SU-DHL-6 (cell line): Measurements from ENCODE around the gene PPP2R2C.

ENCODE experiments used
- H2AFZ ChIP-seq: fragments of 200-600 bp; sonication (generic); 2 replicates; pipeline ENCODE4 v1.6.1; 2014; ENCODE audit warnings: low read depth, mild to moderate bottlenecking, moderate library complexity, mixed read lengths, antibody characterized with exemption, low read length; ENCODE audit not compliant: severe bottlenecking
- H3F3A ChIP-seq: fragments of 200-600 bp; shearing (Covaris generic); 2 replicates; pipeline ENCODE4 v1.6.0; 2016; ENCODE audit warnings: antibody characterized with exemption, mild to moderate bottlenecking; ENCODE audit not compliant: insufficient read depth
- H3K27ac ChIP-seq: fragments of 200-600 bp; sonication (generic); 2 replicates; pipeline ENCODE4 v1.5.1; 2016; ENCODE audit warnings: low read depth, mild to moderate bottlenecking, low read length, moderate library complexity, mixed read lengths
- H3K27me3 ChIP-seq: fragments of 200-600 bp; sonication (generic), shearing (Covaris generic); 2 replicates; pipeline ENCODE4 v1.6.0; 2014; ENCODE audit warnings: mild to moderate bottlenecking, low read length
- H3K36me3 ChIP-seq: fragments of 200-600 bp; sonication (generic); 2 replicates; pipeline ENCODE4 v1.6.1; 2014; ENCODE audit warnings: mild to moderate bottlenecking, low read length, mixed read lengths
- H3K4me2 ChIP-seq: fragments of 300-600, 200-600 bp; shearing (Covaris generic), sonication (generic); 2 replicates; pipeline ENCODE4 v1.6.0; 2014; ENCODE audit warnings: low read length, low read depth, mild to moderate bottlenecking; ENCODE audit not compliant: poor library complexity, severe bottlenecking
- H3K4me3 ChIP-seq: fragments of 200-600 bp; sonication (generic); 2 replicates; pipeline ENCODE4 v1.5.1; 2014; ENCODE audit warnings: antibody characterized with exemption, low read length, mild to moderate bottlenecking, mixed read lengths; ENCODE audit not compliant: insufficient read depth, poor library complexity, severe bottlenecking
- H3K79me2 ChIP-seq: fragments of 200-600 bp; sonication (generic); 2 replicates; pipeline ENCODE4 v1.6.1; 2014; ENCODE audit warnings: mild to moderate bottlenecking, low read length, moderate library complexity; ENCODE audit not compliant: insufficient read depth
- H3K9ac ChIP-seq: fragments of 200-600 bp; sonication (generic); 2 replicates; pipeline ENCODE4 v1.7.0; 2014; ENCODE audit warnings: mild to moderate bottlenecking, low read length
- H3K9me2 ChIP-seq: fragments of 200-600 bp; sonication (generic); replicated peaks from 2 replicates; pipeline ENCODE4 v1.6.1; 2014; ENCODE audit warnings: low read length; ENCODE audit not compliant: insufficient read depth
- H3K9me3 ChIP-seq: fragments of 200-600 bp; sonication (generic); 2 replicates; pipeline ENCODE4 v1.6.1; 2014; ENCODE audit warnings: low read length, mixed read lengths; ENCODE audit not compliant: insufficient read depth
- H4K20me1 ChIP-seq: fragments of 200-600 bp; sonication (generic); 2 replicates; pipeline ENCODE4 v1.6.1; 2014; ENCODE audit warnings: low read depth, mild to moderate bottlenecking, antibody characterized with exemption, low read length, moderate library complexity, mixed read lengths
- CTCF ChIP-seq: fragments of 200-600 bp; sonication (generic); IDR thresholded peaks from one replicate; pipeline ENCODE4 v1.5.1; 2017; ENCODE audit warnings: antibody characterized with exemption, mild to moderate bottlenecking, low read length, moderate library complexity; ENCODE audit not compliant: insufficient read depth, poor library complexity, severe bottlenecking
- EZH2phosphoT487 ChIP-seq: fragments of 200-600 bp; sonication (generic), shearing (Covaris generic); conservative IDR thresholded peaks from 2 replicates; pipeline ENCODE4 v1.6.1; 2018; ENCODE audit warnings: mild to moderate bottlenecking, antibody characterized with exemption, low read length, moderate library complexity, mixed read lengths

Gene PPP2R2C

GRCh38 chr4:6440506-6441201 lies 31.8 kb downstream of the PPP2R2C start:
- Histone ChIP-seq H3K4me3 (no peak overlapping the region), H3K4me2 (no peak overlapping the region), H3K9me3 (no peaks in the 10 kb centered on the region), H3K36me3 (no peaks in the 10 kb centered on the region), H3F3A (no peaks in the 10 kb centered on the region), H3K9ac (no peak overlapping the region), H4K20me1 (no peaks in the 10 kb centered on the region), H3K27ac (no peak overlapping the region), H3K9me2 (no peaks in the 10 kb centered on the region), H2AFZ (no peak overlapping the region), H3K79me2 (no peaks in the 10 kb centered on the region), H3K27me3 (peaks cover 4% of the 10 kb centered on the region; the same call in 1 of the 2 replicates)
- TF ChIP-seq EZH2phosphoT487 (no peak), CTCF (no peak)

GRCh38 chr4:6439120-6439762 lies 33.2 kb downstream of the PPP2R2C start:
- H3K4me2 ChIP-seq = no peak overlapping the region

GRCh38 chr4:6437826-6438238 lies 34.6 kb downstream of the PPP2R2C start:
- no peak for TF ChIP-seq CTCF
- TF ChIP-seq EZH2phosphoT487 = no peak
- Histone ChIP-seq H3K9me2 (no peaks in the 10 kb centered on the region), H2AFZ (no peak overlapping the region), H3K9me3 (peaks cover 6% of the 10 kb centered on the region; the same call in 1 of the 2 replicates), H3K36me3 (no peaks in the 10 kb centered on the region), H3K79me2 (no peaks in the 10 kb centered on the region), H3K27me3 (peaks cover 4% of the 10 kb centered on the region; the same call in 1 of the 2 replicates), H3K4me2 (no peak overlapping the region), H3K9ac (no peak overlapping the region), H4K20me1 (no peaks in the 10 kb centered on the region), H3K27ac (no peak overlapping the region), H3K4me3 (no peak overlapping the region), H3F3A (no peaks in the 10 kb centered on the region)

More at GRCh38 chr4:6439120-6439762, 33.2 kb downstream of the PPP2R2C start:
- Histone ChIP-seq H3K9me2 (no peaks in the 10 kb centered on the region), H2AFZ (no peak overlapping the region), H3F3A (no peaks in the 10 kb centered on the region), H3K27ac (no peak overlapping the region), H3K9ac (no peak overlapping the region), H3K79me2 (no peaks in the 10 kb centered on the region), H3K4me3 (no peak overlapping the region), H3K27me3 (peaks cover 4% of the 10 kb centered on the region; the same call in 1 of the 2 replicates), H4K20me1 (no peaks in the 10 kb centered on the region), H3K9me3 (peaks cover 6% of the 10 kb centered on the region; the same call in 1 of the 2 replicates), H3K36me3 (no peaks in the 10 kb centered on the region)
- TF ChIP-seq EZH2phosphoT487 = no peak

- Histone ChIP-seq H3F3A (no peaks in the 10 kb centered on the region), H4K20me1 (no peaks in the 10 kb centered on the region), H3K9me3 (peaks cover 6% of the 10 kb centered on the region; the same call in 1 of the 2 replicates), H3K79me2 (no peaks in the 10 kb centered on the region), H3K9me2 (no peaks in the 10 kb centered on the region), H3K36me3 (no peaks in the 10 kb centered on the region), H3K9ac (no peak overlapping the region), H3K4me2 (no peak overlapping the region), H3K27me3 (peaks cover 4% of the 10 kb centered on the region; the same call in 1 of the 2 replicates), H3K4me3 (no peak overlapping the region), H2AFZ (no peak overlapping the region), H3K27ac (no peak overlapping the region)
- TF ChIP-seq CTCF (no peak), EZH2phosphoT487 (no peak)
Observed at GRCh38 chr4:6435010-6435409, 37.4 kb downstream of the PPP2R2C start.
